ENCODE results near the gene SMC1A.

Gene SMC1A

DNA sequence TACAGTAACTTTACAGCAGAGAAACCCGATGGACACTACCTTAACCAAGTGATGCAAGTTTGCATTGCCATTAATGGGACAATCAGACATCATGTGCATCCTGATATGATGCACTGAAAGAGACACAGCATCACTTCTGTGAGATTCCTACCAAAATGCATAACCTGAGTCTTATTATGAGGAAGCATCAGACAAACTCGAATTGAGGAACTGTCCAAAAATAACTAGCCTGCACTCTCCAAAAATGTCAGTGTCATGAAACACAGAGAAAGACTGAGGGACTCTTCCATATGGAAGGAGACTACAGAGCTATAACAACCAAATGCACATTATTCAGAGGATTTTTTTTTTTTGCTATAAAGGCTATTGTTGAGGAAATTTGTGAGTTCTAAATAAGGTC, 74.5 kb downstream of the SMC1A start:
- DNase-seq (ENCODE audit: low read depth in 1 of 2, low spot score in 1 of 2): no peak

DNA sequence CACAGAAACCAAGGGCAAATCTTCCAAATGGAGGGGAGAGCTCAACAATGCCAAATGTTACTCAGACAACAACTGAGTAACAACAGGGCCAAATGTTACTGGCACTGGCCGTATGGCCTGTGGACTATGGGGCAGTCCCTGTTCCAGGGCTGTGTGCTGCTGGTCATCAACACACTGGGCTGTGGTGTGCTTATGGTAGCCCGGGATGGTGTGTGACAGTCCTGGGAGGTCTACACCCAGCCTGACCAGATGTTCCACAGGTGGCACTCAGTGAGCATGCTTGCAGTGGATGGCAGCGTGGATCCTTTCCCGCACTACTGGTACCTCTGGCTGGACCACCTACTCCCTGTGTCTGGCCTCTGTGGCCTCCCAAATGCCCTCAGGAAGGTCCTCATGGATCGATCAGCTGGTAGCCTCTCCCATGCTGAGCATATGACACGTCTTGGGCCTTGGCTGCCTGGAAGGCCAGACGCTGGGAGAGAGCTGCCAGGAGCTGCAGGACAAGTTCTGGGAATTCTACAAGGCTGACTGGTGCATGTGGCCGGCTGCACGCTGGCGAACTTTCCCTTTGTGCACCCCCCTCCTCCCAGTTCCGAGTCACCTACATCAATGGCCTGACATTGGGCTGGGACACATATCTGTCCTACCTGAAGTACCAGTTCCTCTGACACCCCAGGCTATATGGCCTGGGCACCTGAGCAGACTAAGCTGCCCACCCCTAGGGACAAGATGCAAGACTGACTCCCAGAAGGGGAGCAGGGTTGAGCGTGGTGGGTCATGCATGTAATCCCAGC, 81.4 kb downstream of the SMC1A start:
- no peak for DNase-seq (ENCODE audit: low read depth in 1 of 2, low spot score in 1 of 2)

DNA sequence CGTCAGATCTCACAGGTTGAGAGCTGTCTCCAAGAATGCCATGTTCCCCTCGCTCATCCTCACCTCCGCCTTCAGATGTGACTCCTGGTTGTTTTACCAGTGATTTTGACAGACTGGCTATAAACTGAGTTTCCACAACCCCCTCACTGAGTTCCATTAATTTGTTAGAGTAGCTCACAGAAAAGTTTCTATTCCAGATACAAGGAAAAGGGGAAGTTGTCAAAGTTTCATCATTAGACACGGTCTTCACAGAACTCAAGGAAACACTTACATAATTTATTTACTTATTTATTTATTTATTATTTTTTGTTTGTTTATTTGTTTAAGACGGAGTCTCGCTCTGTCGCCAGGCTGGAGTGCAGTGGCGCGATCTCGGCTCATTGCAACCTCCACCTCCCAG, 85.4 kb downstream of the SMC1A start:
- DNase-seq (ENCODE audit: low read depth in 1 of 2, low spot score in 1 of 2): no peak

DNA sequence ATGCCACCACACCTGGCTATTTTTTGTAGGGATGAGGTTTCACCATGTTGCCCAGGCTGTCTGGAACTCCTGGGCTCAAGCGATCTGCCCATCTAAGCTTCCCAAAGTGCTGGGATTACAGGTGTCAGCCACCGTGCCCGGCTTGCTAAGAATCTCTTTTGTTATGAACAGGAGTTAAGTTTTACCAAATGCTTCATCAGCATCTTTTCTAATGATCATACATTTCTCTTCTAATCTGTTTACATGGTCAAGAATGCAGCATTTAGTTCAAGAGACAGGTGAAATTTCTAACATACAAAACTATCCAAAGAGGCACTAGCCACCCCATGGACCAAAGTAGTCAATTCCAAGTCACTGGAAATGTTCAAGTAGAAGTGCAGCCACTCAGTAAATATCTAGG, 88.6 kb downstream of the SMC1A start:
- no peak for DNase-seq (ENCODE audit: low read depth in 1 of 2, low spot score in 1 of 2)

DNA sequence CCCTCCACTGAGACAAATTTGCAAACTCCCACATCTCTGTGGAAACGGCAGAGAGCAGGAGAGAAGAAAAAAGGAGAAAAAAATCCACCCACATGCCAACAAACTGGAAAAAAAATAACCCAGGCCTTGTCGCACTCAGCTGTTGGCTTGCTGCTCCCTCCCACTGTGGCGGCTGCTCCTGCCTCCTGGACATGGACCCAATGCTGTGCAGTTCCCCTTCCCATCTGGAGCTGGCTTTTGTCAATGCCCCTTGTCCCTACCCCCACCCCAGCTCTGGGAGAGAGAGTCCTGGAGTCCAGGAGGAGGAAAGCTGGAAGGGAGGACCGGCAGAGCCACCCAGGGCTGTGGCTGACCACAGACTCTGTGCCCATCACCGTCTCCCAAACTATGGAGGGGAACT, 90.2 kb downstream of the SMC1A start:
- no peak for DNase-seq (ENCODE audit: low read depth in 1 of 2, low spot score in 1 of 2)

DNA sequence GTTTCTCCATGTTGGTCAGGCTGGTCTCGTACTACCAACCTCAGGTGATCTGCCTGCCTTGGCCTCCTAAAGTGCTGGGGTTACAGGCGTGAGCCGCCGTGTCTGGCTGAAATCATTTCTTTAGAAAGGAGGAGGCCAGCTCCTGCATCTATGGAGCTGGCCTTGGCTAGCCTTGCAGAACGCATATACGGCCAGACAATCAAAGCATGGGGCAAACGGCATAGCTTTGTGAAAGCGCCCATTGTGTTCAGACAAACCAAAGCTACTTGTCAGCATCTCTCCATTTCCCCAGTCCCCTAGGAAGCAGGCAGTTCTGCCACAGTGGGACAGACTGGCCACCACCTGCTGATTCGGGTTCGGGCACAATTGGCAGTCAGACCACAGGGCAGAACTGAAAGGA, 92.1 kb downstream of the SMC1A start:
- DNase-seq (ENCODE audit: low read depth in 1 of 2, low spot score in 1 of 2): no peak

DNA sequence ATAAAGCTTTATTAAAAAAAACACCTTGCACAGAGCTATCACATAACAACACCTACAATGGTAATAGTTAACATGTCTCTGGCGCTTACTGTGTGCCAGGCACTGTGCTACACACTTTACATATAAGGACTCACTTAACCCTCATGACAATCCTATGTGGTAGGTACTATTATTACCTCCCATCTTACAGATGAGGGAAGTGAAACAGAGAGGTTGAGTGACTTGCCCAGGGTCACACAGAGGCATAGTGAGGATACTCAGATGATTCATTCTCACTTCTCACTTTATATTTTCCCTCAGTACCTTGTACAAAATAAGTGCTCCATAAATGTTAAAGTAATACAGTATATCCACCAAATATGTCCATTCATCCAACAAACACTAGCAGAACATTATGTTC, 97.7 kb downstream of the SMC1A start:
- no peak for DNase-seq (ENCODE audit: low read depth in 1 of 2, low spot score in 1 of 2)

Measured in activated CD4-positive, alpha-beta T cell treated with anti-CD3 and anti-CD28 coated beads, Interleukin-2, amount 50 U/mL, for 24 hours (primary cell).